Glutamatergic neuron (in vitro differentiated cells): ENCODE results near the gene WDR70. TPM values are rescaled to one million over a fixed set of nuclear protein-coding genes. Genes with fewer than 3 reads are reported as not detected.
"Not testable (repeated sequence)": the region's sequence is repeated elsewhere in the genome, so short reads cannot be mapped to it uniquely, and the experiment has no call there.

Experiments
- DNase-seq: peaks from one replicate; pipeline ENCODE4 v3.0.0; 2022
- H3K27ac Mint-ChIP-seq: one replicate; pipeline ENCODE4 v1.8.0; 2020; ENCODE audit warnings: mild to moderate bottlenecking, mixed read lengths, inconsistent platforms; ENCODE audit not compliant: unreplicated experiment
- H3K27me3 Mint-ChIP-seq: one replicate; pipeline ENCODE4 v1.8.0; 2020; ENCODE audit warnings: mild to moderate bottlenecking, moderate library complexity, mixed read lengths, inconsistent platforms; ENCODE audit not compliant: unreplicated experiment
- H3K36me3 Mint-ChIP-seq: one replicate; pipeline ENCODE4 v1.8.0; 2020; ENCODE audit warnings: mild to moderate bottlenecking, mixed read lengths, inconsistent platforms; ENCODE audit not compliant: unreplicated experiment
- H3K4me1 Mint-ChIP-seq: one replicate; pipeline ENCODE4 v1.8.0; 2020; ENCODE audit warnings: mild to moderate bottlenecking, low read depth, mixed read lengths, inconsistent platforms; ENCODE audit not compliant: unreplicated experiment
- H3K4me3 Mint-ChIP-seq: one replicate; pipeline ENCODE4 v1.8.0; 2020; ENCODE audit warnings: mild to moderate bottlenecking, mixed read lengths, inconsistent platforms; ENCODE audit not compliant: unreplicated experiment
- H3K9me3 Mint-ChIP-seq: one replicate; pipeline ENCODE4 v1.8.0; 2020; ENCODE audit warnings: mild to moderate bottlenecking, moderate library complexity, mixed read lengths, inconsistent platforms; ENCODE audit not compliant: unreplicated experiment
- total RNA-seq: library from RNA; stranded (reverse); fragmentation: NEBNext Ultra II Directional; extraction: Animal tissue kit (Norgen Biotek cat#: 25700); gene quantifications from one replicate; pipeline ENCODE4 v1.2.1, GENCODE V29; 2021; ENCODE audit not compliant: unreplicated experiment
- TF ChIP-seq, protein P1 (sequence below): fragments of 200-600 bp; sonication (generic); IDR thresholded peaks from one replicate; pipeline ENCODE4 v1.5.0; 2021; ENCODE audit not compliant: partially characterized antibody, unreplicated experiment

The WDR70 gene
- total RNA-seq, 1 donor from 2014 or later = 38.1 TPM

DNA sequence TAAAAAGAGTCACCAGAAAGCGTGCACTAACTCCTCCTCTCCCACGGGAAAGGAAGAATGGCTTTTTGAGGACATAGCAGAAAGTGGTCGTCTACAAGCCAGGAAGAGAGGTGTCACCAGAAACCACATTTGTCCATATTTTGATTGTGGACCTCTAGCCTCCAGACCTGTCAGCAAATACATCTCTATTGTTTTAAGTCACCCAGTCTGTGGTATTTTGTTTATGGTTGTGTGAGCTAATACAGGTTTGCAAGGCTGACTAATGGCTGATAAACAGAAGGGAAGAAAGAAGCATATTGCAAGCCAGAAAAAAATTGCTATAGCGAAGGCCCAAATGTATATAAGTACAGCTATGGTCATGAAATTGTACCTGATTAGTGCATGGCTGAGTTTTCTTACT is 21.4 kb downstream of the WDR70 start:
- H3K9me3 Mint-ChIP-seq = no peaks in the 10 kb centered on the region
- H3K27ac Mint-ChIP-seq = no peak overlapping the region
- H3K4me3 Mint-ChIP-seq = no peak overlapping the region
- no peaks in the 10 kb centered on the region for H3K36me3 Mint-ChIP-seq
- DNase-seq = no peak
- TF ChIP-seq, protein P1, sequence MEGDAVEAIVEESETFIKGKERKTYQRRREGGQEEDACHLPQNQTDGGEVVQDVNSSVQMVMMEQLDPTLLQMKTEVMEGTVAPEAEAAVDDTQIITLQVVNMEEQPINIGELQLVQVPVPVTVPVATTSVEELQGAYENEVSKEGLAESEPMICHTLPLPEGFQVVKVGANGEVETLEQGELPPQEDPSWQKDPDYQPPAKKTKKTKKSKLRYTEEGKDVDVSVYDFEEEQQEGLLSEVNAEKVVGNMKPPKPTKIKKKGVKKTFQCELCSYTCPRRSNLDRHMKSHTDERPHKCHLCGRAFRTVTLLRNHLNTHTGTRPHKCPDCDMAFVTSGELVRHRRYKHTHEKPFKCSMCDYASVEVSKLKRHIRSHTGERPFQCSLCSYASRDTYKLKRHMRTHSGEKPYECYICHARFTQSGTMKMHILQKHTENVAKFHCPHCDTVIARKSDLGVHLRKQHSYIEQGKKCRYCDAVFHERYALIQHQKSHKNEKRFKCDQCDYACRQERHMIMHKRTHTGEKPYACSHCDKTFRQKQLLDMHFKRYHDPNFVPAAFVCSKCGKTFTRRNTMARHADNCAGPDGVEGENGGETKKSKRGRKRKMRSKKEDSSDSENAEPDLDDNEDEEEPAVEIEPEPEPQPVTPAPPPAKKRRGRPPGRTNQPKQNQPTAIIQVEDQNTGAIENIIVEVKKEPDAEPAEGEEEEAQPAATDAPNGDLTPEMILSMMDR = no peak
- H3K27me3 Mint-ChIP-seq = no peaks in the 10 kb centered on the region
- H3K4me1 Mint-ChIP-seq = no peaks in the 10 kb centered on the region

DNA sequence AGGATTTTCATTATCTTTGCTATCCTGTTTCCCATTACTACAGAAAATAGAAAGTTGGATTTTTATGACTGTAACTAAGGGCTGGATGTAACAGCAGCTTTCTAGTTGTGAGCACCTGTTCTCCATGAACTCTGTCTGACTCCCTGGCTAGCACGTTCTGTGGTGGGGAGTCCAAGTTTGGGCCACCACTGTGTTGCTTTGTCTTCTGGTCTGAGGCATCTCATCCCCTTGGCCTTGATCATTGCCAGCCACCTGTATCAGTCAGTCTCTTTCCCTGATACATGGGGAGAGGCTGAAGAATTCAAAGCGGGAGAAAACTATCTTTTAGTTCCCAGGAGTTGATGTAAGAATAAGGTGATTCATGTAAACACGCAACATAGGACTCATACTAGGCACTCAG is 33.4 kb downstream of the WDR70 start:
- Mint-ChIP-seq H3K36me3 (no peaks in the 10 kb centered on the region), H3K4me1 (no peaks in the 10 kb centered on the region), H3K4me3 (no peak overlapping the region), H3K27me3 (peaks cover 3% of the 10 kb centered on the region), H3K9me3 (no peaks in the 10 kb centered on the region), H3K27ac (no peak overlapping the region)
- no peak for DNase-seq
- TF ChIP-seq, protein P1 = no peak

DNA sequence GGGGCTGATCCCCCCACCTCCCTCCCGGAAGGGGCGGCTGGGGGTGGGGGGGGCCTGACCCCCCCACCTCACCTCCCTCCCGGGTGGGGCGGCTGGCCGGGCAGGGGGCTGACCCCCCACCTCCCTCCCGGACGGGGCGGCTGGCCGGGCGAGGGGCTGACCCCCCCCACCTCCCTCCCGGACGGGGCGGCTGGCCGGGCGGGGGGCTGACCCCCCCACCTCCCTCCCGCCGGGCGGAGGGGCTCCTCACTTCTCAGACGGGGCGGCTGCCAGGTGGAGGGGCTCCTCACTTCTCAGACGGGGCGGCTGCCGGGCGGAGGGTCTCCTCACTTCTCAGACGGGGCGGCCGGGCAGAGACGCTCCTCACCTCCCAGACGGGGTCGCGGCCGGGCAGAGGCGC is 36.3 kb downstream of the WDR70 start:
- not testable (repeated sequence) for H3K4me3 Mint-ChIP-seq, H3K4me1 Mint-ChIP-seq, H3K27ac Mint-ChIP-seq, H3K9me3 Mint-ChIP-seq, H3K36me3 Mint-ChIP-seq, H3K27me3 Mint-ChIP-seq, DNase-seq

DNA sequence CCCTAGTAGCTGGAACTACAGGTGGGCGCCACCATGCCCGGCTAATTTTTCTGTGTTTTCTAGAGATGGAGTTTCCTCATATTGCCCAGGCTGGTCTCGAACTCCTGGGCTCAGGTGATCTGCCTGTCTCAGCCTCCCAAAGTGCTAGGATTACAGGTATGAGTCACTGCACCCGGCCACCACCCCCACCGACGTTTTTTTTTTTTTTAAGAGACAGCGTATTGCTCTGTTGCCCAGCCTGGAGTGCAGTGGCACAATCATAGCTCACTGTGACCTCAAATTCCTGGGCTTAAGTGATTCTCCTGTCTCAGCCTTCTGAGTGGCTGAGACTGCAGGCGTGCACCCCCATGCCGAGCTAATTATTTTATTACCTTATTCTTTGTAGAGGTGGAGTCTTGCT is 38.2 kb downstream of the WDR70 start:
- Mint-ChIP-seq H3K9me3 (peaks cover 1% of the 10 kb centered on the region), H3K36me3 (no peaks in the 10 kb centered on the region), H3K27me3 (peaks cover 3% of the 10 kb centered on the region), H3K4me1 (no peaks in the 10 kb centered on the region), H3K4me3 (no peak overlapping the region), H3K27ac (no peak overlapping the region)
- DNase-seq = no peak
- TF ChIP-seq, protein P1 = no peak

DNA sequence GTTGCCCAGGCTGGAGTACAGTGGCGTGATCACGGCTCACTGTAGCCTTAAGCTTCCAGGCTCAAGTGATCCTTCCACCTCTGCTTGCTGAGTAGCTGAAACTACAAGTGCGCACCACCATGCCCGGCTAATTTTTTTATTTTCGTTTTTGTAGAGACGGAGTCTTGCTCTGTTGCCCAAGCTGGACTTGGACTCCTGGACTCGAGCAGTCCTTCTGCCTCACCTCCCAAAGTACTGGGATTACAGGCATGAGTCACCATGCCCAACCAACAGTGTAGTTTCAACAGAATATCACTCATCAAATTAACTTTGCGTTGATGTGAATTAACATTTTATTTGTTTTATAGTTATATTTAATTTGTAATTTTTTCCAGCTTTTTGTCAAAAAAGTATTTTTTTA is 45.3 kb downstream of the WDR70 start:
- TF ChIP-seq, protein P1 = no peak
- DNase-seq = no peak
- Mint-ChIP-seq H3K27me3 (no peaks in the 10 kb centered on the region), H3K9me3 (peaks cover 1% of the 10 kb centered on the region), H3K27ac (no peak overlapping the region), H3K4me1 (no peaks in the 10 kb centered on the region), H3K36me3 (no peaks in the 10 kb centered on the region), H3K4me3 (no peak overlapping the region)

DNA sequence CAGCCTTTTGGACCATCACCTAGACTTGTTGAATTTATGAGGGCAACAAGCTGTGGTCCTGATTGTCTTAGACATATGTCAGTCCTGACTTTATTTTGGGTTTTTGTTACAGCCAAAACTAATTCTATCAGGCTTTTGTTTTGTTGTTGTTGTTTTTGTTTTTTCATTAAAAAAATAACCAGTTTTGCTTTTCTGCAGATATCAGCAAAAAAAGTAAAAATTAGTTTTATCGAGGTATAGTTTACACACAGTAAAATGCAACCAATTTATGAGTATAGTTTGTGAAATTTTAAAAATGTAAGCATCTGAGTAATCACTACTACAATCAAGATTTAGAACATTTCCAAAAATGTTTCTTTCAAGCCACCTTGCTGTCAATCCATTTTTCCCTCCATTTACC is 48.9 kb downstream of the WDR70 start:
- H3K36me3 Mint-ChIP-seq = no peaks in the 10 kb centered on the region
- H3K4me1 Mint-ChIP-seq = no peaks in the 10 kb centered on the region
- TF ChIP-seq, protein P1 = no peak
- no peaks in the 10 kb centered on the region for H3K9me3 Mint-ChIP-seq
- no peaks in the 10 kb centered on the region for H3K27me3 Mint-ChIP-seq
- no peak overlapping the region for H3K4me3 Mint-ChIP-seq
- no peak overlapping the region for H3K27ac Mint-ChIP-seq
- DNase-seq = no peak
